HG02943 (cell line): ENCODE data around the gene JUN.

Experiments
- ATAC-seq: cut with Tn5 transposase; IDR thresholded peaks from one replicate; pipeline ENCODE4 v1.9.1; 2021; ENCODE audit warnings: mild to moderate bottlenecking, low read depth, moderate library complexity; ENCODE audit not compliant: unreplicated experiment

JUN gene

DNA sequence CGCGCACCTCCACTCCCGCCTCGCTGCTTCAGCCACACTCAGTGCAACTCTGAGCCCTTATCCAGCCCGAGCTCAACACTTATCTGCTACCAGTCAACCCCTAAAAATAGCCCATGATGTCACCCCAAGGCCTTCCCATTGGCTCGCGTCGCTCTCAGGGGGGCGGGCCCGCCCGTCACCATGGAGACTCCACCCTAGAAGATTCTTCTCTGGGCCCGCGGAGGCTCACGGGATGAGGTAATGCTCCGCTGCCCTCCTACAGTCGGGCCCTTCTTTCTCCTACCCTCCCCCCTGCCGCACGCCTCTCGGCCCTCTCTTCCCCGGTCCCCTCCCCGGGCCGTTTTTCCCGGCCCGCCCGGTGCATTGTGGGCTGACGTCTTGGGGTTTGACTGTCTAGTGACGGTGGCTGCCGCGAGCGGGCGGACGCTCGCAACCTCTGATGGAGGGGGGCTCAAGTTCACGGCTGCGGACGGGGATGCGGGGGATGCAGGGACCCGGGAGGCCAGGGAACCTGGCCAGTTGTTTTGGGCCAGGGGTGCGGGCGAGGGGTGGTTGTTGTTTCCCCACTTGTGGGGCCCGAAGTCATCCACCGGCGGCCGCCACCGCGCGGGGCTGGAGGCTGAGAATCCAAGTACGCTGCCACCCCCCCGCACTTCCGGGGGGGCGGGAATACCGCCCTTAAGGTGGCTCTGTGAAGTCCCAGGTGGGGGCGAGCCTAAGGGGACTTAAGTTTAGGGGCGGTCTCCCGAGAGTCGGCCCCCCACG lies at the start of gene JUN:
TSS of gene JUN (minus strand) at position 55 of the 765 bp plus-strand sequence. CDS start 977 bp downstream, outside the sequence.
- ATAC-seq = peak; percentile 73

GRCh38 chr1:58833166-58833565 lies 49.3 kb upstream of the JUN start:
- ATAC-seq = no peak

- no peak for ATAC-seq
Measured at GRCh38 chr1:58830291-58830690, 46.4 kb upstream of the JUN start.

GRCh38 chr1:58829866-58830265 lies 46.0 kb upstream of the JUN start:
- no peak for ATAC-seq

DNA sequence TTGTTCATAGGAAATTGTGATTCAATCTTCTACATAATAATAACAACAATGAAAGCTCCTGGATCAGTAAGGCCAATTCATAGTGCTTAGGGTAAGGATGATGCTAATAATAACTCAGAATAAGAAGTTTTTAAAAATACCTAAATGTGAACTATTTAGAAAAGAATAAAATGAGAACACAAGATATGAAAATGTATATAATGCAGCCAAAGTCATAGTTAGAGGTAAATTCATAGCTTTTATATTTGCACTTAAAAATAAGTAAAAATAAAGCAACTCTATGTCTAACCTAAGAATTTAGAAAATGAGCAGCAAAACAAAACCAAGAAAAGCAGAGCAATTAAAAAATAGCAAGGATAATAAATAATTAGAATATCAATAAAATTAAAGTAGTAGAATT lies 43.5 kb upstream of the JUN start:
- no peak for ATAC-seq

DNA sequence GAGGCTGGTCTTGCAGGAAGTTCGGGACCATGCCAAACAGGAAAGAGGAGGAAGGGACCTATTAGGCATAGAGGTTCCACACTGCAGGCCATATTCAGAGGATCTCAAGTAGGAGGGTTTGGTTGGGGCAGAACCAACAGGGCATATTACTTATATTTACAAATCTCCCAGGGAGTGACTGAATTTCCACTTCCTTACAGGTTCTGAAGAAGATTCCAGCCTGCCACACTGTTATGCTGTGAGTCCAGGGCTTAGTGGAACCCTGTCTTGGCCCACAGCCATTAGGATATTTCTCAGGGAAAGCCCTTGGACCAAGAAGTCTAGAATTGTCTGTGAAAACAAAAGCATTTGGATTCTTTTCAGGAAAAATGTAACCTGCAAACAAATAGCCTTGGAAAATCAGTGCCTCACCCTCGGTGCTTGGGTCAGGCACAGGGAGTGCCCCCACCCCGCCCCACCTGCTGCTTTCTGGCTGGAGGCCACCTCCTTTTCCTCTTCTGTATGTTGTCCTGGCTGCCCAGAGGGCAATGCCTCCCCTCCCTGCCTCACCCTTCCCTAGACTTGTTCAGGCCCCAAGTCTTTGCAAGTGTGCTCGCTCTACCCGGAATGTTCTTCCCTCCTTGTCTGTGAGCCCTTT lies 41.0 kb upstream of the JUN start:
- no peak for ATAC-seq

- ATAC-seq = no peak
Measured at GRCh38 chr1:58823481-58824010, 39.7 kb upstream of the JUN start.

DNA sequence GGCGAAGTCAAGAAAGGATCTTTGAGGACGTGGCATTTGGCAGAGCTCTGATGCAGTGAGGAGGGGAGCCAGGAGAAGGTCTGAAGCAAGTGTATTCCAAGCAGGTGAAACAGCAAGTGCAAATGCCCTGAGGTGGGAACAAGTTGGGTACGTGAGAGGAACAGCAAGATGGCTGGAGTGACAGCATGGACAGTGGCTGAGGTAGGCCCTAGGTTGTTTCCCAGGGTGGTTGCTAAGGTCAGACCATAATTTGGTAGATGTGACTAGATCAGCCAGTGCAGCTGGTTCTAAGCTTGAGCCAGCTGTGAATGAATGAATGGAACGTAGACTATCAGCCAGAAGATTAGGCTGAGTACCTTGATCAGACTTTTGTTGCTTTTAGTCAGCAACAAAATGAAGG lies 37.5 kb upstream of the JUN start:
- ATAC-seq = no peak

DNA sequence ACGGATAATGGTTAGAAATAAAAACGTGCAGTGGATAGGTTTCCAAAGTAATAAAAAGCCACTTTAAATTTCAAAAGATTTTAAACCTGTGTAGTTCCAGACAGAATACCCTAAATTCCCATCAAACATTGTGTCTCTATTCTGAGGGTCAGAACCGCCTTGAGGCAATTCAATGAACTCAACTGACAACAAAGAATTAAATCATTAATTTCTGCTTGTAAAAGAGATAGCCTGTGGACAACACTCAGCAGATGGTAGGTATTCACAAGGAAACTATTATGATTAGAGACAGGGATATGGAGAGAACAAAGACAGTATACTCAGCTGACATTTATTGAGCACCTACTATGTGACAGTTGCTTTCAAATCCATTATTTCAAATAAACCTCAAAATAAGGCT lies 35.1 kb upstream of the JUN start:
- no peak for ATAC-seq

- ATAC-seq = no peak
Measured at GRCh38 chr1:58818075-58818474, 34.2 kb upstream of the JUN start.

- ATAC-seq = no peak
Measured at GRCh38 chr1:58816747-58817221, 32.9 kb upstream of the JUN start.

GRCh38 chr1:58816072-58816746 lies 32.4 kb upstream of the JUN start:
- peak; percentile 78 for ATAC-seq

GRCh38 chr1:58815686-58816071 lies 31.8 kb upstream of the JUN start:
- peak; percentile 37 for ATAC-seq

DNA sequence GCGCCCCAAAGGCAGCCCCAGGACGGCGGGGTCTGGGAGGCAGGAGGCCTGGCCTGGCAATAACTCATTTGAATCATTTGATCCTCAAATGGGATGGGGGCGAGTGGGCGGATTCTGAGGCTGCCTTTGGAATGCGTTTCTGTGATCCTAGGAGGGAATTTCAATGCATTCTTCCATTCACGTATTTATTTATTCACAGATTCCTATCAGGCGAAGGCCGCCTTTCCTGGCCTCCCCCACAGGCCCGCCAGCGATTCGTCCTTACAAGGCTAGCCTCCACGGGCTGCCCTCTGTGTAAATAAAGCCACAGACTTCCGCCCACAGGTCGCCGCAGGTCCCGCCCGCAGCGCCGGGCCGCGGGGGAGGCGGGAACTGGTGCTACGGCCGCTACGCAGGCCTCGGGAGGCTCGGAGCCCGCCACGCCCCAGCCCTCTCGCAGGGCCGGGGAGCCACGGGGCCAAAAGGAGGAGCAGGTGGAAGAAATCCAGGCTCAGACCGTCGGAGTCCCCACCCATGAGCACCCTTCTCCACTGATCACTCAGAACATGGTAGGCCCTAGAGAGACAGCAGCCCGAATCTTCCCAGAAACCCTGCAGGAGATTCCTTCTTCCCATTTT lies 31.3 kb upstream of the JUN start:
- peak; percentile 57 for ATAC-seq

- ATAC-seq = no peak
Measured at GRCh38 chr1:58814251-58815068, 30.6 kb upstream of the JUN start.

DNA sequence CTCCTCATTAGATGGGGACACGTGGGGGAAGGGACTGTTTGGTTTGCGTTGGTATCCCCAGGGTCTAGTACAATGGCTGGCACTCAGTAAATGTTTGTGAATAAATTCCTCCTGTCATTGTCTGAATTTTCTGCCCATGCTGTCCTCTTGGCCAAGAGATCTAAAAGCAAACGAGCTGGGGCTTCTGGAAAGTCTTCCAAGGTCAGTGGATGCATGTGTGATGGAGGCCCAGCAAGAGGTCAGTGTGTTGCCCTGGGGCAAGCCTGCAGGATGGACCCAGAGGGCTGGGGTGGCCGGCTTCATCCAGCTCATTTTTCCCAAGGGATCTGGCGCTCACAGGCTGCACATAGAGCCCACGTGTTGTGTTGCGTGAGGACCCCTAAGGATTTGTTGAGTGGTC lies 30.0 kb upstream of the JUN start:
- ATAC-seq = no peak

DNA sequence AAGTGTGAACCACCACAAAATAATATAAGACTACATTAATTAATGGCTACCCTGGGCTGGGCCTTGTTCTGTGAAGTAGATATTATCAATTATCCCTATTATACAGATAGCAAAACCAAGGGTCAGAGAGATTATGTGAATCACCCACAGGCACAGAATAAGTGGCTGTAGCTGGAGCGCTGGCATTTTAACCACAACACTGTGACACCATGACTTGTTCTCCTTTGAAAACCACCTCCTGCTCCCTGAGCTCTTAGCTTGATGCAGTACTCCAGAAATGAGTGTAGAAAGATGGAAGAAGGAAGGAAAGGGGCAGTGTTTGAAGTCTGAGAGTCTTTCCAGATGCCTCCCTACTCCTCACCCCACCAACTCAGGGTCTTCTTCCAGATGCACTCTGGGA lies 29.5 kb upstream of the JUN start:
- ATAC-seq = no peak

GRCh38 chr1:58812926-58813325 lies 29.1 kb upstream of the JUN start:
- no peak for ATAC-seq

DNA sequence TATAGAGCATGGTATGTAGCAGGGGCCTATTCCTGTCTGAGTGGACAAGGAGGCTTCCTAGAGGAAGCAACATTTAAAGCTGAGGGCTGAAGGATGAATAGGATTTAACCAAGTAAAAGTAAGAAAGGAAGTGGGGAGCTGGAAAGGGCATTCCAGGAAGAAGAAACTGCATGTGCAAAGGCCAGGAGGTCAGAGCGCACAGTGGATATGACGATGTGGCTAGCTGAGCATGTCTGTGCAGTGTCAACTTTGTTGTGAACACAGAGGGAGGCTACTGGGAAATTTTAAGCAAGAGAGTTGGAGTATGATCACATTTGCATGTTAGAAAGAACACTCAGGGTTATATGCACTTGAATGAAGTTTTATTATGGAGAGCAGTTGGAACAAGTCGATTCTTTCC lies 28.6 kb upstream of the JUN start:
- ATAC-seq = no peak

DNA sequence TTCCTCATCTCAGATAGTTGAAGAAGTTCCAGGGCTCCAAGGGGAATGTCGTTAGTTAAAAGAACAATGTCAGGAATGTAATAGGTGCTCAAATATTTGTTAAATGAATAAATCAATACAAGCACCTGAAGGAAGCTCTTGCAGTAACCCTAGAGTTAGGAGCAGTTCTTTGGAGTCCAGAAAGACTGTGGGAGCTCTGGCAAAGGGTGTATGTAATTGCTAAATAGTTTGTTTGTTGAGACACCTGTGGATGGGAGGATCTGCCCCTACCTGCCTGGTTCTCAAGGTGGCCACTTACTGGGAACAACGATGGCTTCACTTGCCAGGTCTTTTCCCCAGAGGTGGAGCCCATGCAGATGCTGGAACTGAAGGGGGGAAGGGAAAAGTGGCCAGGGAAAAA lies 27.5 kb upstream of the JUN start:
- no peak for ATAC-seq
